ENCODE measurements around the gene CHTF18. TPM values are rescaled to one million over a fixed set of nuclear protein-coding genes. Genes with fewer than 3 reads are reported as not detected.

The CHTF18 gene
- total and polyA plus RNA-seq, 2 donors (not counting 3 experiments of a cell fraction or from before 2014, with no cell fraction given): 33.0 to 69.5 TPM

- Histone ChIP-seq H4K20me1 (replicated peaks; ENCODE audit: control insufficient read depth, extremely low read depth, insufficient read depth, low read length) (no peaks in the 10 kb centered on the region), H3K79me2 (ENCODE audit: control insufficient read depth, insufficient read depth, low read length) (no peaks in the 10 kb centered on the region), H3K27ac (ENCODE audit: insufficient read depth, low read depth, low read length) (no peak overlapping the region), H3K4me1 (ENCODE audit: control insufficient read depth, extremely low read depth, insufficient read depth, low read length) (no peaks in the 10 kb centered on the region), H3K36me3 (ENCODE audit: control insufficient read depth in 2 of 2, extremely low read depth in 1 of 2, insufficient read depth in 2 of 2, low read length in 2 of 2) (no peaks in the 10 kb centered on the region), H3K27me3 (ENCODE audit: control insufficient read depth in 2 of 2, insufficient read depth in 2 of 2, low read length in 2 of 2) (peaks cover 0 to 4% of the 10 kb centered on the region in 2 experiments), H3K9ac (replicated peaks; ENCODE audit: extremely low read depth, insufficient read depth, low read length) (no peak overlapping the region), H3K4me3 (replicated peaks in 1 of 3; ENCODE audit: insufficient read depth in 1 of 3, low read depth in 1 of 3, low read length in 3 of 3) (no peak overlapping the region), H2AFZ (ENCODE audit: low read depth, low read length) (no peak overlapping the region), H3K9me1 (replicated peaks; ENCODE audit: control insufficient read depth, extremely low read depth, insufficient read depth, low read length) (no peaks in the 10 kb centered on the region), H3K9me3 (replicated peaks; ENCODE audit: control insufficient read depth, insufficient read depth, low read length) (no peaks in the 10 kb centered on the region), H3K4me2 (ENCODE audit: insufficient read depth, low read length) (no peak overlapping the region)
- no peak for TF ChIP-seq MYC (IDR thresholded peaks at IDR 0.05; ENCODE audit: low read depth, low read length)
- TF ChIP-seq CTCF (IDR thresholded peaks at IDR 0.05; ENCODE audit: extremely low read depth in 1 of 2, insufficient read depth in 1 of 2, low read depth in 1 of 2, low read length in 2 of 2): no peak
- no peak for TF ChIP-seq EZH2 (IDR thresholded peaks at IDR 0.05; ENCODE audit: borderline replicate concordance, low read depth, low read length, severe bottlenecking)
- no peak for TF ChIP-seq POLR2A (IDR thresholded peaks at IDR 0.05; ENCODE audit: low read depth, low read length)
- no peak for TF ChIP-seq GATA2 (IDR thresholded peaks at IDR 0.05; ENCODE audit: insufficient read depth, insufficient read length, low read depth, low read length)
- no peak for TF ChIP-seq MAX (IDR thresholded peaks at IDR 0.05; ENCODE audit: insufficient read depth, insufficient read length)
- no peak for TF ChIP-seq JUN (IDR thresholded peaks at IDR 0.05; ENCODE audit: borderline replicate concordance, insufficient read depth, insufficient read length, low read depth)
- no peak for TF ChIP-seq FOS (IDR thresholded peaks at IDR 0.05; ENCODE audit: borderline replicate concordance, insufficient read depth, low read length)
- no peak for TF ChIP-seq POLR2AphosphoS5 (IDR thresholded peaks at IDR 0.05; ENCODE audit: insufficient read depth, low read depth, low read length)
- DNase-seq (ENCODE audit: low read depth, low spot score): no peak
- CTCF ChIA-PET: no interaction called here
- intact Hi-C loops (cut with micrococcal nuclease) (no loop called here), dilution Hi-C loops (cut with MboI; ENCODE audit: extremely low pct_ligation_motif_present, low sequenced_read_pairs) (no loop called here)
- FAIRE-seq: no peak
- POLR2A ChIA-PET: no interaction called here
- no TSS peak for BruUV-seq (replicated peaks)
Measured at GRCh38 chr16:822174-822908, 33.9 kb downstream of the CHTF18 start.

Measured in endothelial cell of umbilical vein (primary cell).